Hindlimb muscle (tissue), 1 donor: ENCODE data around the gene KRTAP10-1. TPM values are rescaled to one million over a fixed set of nuclear protein-coding genes. Genes with fewer than 3 reads are reported as not detected.
"Not testable (repeated sequence)": the region's sequence is repeated elsewhere in the genome, so short reads cannot be mapped to it uniquely, and the experiment has no call there.

Source experiments
- DNase-seq: peaks from one replicate; pipeline ENCODE4 v3.0.0-alpha.2; 2013
- polyA plus RNA-seq: library from polyadenylated mRNA; unstranded; fragments of 120-200 nt; gene quantifications from one replicate; pipeline ENCODE4 v1.2.1, GENCODE V29; 2013; ENCODE audit not compliant: insufficient read length

The KRTAP10-1 gene
- polyA plus RNA-seq, 1 donor, result not detected

DNA sequence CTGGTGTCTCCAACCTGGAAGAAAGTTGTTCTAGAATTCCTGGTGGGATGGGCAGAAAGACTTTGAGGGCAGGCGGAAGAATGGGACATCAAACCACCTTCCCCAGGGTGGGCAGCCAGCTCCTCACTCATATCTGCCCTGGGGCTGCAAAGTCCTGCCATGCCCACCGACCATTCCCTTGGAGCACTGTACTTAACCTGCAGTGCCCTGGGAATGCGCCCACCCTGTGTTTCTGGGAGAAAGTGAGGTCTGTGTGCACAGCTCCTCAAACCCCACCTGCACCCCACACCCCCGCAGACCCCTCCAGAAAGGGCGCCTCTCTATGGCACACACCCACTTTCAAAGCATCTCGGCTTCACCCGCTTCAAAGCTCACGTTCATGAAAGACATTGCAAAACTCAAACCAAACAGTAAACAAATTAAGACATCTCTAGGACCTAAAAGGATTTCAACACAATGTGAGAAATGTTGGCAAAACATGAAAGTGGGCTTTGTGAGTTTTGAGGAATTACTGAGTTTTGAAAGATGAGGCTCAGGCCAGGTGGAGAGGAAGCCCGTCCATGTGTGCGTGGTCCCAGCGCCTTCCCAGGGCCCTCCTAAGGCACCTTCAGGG lies 25.1 kb downstream of the KRTAP10-1 start:
- DNase-seq, result no peak

DNA sequence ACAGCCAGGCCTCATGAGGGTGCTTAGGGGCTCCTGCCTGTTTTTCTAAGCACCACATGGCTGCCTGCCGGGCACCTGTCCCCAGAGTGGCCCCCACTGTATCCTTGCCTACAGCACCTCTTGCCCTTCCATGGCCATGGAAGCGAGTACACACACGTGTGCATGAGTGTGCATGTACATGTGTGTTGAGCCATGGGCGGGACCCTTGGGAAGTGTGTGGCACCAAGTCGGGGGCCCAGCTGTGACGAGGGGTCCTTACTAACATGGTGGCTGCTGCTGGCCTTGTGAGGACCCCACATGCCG lies 25.8 kb downstream of the KRTAP10-1 start:
- DNase-seq, result no peak

DNA sequence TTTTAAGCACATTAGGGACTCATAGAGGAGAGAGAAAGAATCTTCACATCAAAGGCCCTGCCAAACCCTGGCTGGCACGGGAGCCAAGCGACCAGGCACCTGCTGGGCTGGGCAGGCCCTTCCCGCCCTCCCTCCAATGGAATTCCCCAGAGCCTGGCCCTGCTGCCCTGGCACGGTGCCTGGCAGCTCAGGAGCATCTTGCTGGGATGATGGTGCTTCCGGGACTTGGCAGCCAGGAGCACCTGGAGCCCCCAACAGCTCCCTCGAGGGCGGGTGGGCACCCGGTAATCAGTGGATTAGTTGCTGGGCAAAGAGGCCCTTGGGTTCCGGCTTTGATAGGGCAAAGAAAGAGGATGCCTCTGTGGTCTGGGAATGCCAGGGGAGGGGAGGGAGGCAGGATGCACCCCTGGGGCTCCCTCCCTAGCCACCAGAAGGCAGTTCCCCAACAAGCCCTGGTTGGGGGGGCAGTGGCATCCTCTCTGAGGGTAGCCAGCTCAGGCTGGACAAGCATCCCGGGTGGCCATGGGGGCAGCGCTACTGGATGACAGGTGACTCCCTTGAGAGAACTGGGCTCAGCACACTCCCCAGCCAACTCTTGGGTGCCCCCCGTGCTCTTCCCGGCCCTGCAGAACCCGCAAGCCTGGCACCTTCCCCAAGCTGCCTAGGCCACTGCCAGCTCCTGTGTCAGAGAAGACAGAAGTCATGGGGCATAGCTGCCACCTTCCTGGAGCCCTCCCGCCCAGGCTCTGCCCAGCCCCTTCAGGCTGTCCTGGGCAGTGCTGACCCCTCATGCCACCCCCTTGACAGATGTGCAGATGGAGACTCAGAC lies 26.4 kb downstream of the KRTAP10-1 start:
- DNase-seq, result no peak

DNA sequence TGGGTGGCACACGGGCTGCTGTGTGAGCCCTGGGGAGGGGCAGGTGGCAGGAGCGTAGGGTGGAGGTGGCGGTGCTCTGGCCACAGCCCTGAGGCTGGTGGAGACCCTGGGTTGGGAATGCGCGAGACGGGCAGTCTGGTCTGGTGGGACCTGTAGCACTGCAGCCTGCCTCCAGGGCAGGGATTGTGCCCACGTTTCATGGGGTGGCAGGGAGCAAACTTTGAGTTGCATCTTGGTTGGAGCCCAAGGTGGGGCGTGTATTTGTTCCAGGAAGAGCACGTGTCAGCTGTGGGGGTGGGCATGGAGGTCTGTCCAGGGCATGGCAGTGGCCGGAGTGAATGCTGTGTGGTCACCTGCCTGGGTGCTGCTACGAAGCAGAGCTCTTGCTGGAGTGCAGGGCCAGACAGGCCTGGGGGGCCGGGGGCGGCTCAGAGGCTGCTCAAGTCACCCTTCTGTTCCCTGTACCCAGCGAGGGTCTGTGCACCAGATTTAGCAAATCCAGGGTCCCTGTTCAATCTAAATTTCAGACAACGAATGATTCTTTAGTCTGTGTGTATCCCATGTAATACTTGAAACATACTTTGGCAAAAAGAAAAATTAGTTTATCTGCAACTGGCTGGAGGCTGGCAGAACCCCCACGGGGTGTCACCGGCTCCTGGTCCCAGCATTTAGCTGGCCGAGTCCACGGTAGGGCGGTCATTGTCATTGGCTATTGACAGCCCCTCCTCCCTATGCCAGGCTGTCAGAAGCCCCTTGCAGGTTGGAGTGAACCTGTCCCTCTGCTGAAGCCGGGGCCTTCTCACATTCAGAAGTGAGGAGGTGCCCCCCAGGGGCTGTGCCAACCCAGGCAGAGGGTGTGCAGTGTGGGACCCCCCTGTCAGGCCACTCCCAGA lies 27.3 kb downstream of the KRTAP10-1 start:
- no peak for DNase-seq

DNA sequence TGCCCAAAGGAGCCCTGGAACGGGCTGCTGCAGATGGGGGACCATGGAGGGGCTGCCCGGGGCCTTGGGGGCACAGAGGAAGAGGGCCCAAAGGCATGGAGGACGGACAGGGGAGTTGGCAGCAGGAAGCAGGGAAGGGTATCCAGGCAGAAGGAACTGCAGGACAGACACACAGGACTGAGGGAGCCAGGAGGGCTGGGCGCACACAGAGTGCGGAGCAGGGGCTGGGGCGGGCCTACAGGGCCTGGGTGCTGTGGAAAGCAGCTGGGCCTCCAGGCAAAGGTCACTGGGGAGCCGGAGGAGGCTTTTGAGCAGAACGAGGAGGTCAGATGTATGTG lies 28.1 kb downstream of the KRTAP10-1 start:
- no peak for DNase-seq

DNA sequence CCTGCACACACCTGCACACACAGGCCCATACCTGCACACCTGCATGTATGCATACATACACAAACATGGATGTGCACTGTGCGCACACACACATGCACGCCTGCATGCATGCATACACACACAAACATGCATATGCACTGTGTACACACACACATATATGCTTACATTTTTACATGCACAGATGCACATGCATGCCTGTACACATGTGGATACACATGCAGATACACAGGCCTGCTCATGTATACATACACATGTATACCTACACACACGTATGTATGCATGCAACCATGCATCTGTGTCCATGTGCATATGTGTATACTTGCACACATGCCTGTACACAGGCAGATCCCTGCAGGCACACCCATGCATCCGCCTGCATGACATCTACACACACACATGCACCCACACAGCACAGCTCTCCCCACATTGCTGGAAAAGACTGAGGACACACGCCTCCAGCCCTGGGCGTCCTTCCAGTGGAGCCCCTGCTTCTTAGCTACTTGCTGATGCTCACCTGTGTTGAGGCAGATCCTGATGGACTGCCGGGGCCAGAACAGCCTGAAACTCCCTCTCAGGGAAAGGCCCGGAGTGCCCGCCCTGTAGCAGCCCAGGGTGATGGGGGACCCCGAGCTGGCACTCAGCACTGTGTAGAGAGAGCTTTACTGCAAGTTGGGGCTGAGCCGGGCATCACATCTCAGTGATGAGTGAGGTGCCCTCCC lies 28.6 kb downstream of the KRTAP10-1 start:
- DNase-seq, result no peak

DNA sequence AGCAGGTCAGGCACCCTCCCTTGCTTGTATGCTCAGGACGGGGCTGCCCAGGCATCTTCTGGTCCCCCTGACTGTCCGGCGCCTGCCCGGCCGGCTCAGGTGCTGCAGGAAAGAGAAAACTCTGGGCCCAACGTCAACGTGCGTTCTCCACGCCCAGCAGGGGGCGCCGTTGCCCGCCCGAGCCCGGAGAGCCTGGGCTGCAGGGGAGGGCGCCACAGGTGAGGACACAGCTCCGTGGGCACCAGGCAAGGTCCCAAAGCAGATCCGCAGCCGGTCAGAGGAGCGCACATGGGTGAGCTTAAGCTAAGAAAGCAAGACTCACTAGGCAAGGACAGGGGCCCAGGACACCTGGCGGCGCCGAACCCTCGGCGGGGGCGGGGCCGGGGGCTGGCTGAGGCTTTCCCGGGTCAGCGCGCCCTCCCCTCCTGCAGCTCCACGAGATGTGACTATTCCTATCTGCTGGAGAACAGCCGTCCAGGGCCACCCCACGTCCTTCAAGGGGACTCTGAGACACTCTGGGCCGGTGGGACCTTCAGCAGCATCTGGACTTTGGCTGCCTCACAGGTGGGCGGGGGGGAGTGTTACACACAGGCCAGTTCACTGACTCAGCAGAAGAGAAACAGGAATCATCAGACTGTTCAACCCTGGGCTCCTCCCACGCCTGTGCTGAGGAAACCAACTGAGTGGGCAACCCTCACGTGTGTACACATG lies 29.3 kb downstream of the KRTAP10-1 start:
- peak; percentile 48 for DNase-seq

DNA sequence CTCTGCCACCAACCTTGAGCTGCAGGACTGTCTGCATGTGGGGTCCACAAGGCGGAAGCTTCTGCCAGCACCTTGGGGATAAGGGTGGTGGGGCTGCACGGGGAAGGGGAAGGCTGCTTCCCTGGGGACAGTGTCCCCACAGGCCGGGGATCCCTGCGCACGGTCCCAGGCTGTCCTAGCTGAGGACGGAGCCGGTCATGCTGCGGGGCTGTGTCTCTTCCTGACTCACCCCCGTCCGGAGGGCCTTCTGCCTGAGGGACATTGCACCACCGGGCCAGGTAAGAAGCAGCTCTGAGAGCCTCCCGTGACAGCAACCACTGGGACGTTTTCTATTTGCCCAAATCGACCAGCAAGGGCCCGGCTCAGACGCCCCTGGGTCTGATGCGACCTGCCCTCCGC lies 29.9 kb downstream of the KRTAP10-1 start:
- no peak for DNase-seq

DNA sequence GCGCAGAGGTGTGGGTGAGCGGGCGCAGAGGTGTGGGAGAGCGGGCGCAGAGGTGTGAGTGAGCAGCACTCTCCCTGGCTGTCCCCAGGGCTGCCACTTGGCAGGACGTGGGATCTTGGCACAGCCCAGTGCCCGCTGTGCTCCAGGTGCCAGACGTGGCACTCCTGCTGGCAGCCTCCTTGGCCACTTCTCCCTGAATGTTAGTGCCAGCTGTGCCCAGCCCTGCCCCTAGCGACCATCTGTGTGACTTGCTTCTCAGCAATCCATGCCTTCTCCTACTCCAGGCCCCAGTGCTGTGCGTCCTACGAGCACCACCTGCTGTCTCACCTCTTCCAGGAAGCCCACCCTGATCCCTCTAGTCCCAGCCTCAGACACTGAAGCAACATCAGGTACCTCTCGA lies 30.5 kb downstream of the KRTAP10-1 start:
- DNase-seq, result no peak

DNA sequence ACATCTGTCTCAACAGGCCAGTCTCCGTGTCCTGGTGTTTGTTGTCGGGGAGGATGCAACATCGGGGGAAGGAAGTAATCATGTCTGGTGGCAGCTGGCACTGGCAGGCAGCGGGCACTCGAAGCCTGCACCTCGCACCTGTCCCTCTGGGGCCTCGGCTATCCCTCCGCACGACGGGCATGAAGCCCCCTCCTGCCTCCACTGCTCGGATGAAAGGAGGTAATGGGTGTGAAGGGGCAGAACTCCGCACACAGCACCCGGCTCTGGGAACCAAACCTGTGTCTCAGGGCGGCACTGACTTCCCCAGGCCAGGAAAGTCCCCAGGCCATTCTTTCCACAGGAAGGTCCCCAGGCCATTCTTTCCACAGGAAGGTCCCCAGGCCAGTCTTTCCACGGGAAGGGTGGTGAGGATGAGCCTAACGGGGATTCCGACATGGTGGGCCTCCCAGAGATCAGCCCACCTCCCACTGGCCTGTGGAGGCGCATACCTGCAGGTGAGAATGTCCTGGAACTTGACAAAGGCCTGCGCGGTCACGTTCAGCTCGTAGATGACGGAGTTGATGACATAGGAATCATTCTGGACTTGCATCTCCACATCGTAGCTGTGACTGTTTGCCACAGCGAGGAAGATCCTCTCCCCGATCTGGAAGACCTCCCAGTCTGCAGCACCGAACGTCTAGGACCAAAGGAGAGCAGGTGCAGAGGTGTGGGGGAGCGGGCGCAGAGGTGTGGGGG lies 31.1 kb downstream of the KRTAP10-1 start:
- no peak for DNase-seq

DNA sequence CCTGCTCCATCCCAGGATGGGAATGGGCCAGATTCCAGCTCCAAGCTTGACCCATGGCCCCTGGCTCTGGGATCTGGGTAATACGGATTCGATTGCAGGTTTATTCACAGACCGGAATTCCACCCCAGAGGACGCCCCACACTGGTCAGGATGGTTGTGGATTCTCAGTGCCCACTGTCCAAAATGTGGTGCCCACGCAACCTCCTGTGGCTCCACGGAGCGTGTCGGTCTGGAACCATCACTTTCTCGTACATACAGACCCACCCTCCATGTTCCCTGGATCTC lies 31.6 kb downstream of the KRTAP10-1 start:
- DNase-seq, result no peak

DNA sequence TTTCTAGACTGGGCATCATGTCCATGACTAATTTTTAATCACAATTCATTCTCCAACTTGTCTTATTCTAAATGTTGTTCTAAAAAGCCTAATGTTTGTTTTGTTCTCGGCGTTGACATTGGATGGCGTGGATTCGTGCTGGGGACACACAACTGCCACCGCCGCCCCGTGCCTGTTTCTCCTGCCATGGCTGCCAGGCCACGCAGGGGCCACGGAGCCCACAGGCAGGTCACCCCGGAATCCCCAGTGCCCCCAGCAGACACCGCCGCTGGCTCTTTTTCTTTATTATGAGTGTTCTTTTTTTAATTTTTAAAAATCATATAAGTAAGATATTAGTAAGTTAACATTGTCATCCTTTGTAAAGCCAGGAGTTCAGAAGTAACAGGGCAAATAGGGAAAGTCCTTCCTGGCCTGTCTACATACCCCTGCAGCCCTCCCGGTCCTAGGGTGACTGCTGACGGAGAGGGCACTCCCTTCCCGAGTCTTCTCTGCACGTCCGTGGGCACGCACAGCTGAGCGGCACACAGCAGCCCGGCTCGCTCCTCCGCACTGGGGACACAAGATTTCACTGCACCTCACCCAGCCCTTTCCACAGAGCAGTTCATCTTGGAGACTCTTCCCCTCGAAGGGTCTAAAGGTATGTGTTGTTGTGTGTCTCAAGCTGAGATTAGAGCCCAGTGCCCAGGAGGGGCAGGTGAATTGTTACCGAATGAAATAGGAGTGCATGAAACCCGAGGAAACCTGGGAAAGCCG lies 32.1 kb downstream of the KRTAP10-1 start:
- no peak for DNase-seq

DNA sequence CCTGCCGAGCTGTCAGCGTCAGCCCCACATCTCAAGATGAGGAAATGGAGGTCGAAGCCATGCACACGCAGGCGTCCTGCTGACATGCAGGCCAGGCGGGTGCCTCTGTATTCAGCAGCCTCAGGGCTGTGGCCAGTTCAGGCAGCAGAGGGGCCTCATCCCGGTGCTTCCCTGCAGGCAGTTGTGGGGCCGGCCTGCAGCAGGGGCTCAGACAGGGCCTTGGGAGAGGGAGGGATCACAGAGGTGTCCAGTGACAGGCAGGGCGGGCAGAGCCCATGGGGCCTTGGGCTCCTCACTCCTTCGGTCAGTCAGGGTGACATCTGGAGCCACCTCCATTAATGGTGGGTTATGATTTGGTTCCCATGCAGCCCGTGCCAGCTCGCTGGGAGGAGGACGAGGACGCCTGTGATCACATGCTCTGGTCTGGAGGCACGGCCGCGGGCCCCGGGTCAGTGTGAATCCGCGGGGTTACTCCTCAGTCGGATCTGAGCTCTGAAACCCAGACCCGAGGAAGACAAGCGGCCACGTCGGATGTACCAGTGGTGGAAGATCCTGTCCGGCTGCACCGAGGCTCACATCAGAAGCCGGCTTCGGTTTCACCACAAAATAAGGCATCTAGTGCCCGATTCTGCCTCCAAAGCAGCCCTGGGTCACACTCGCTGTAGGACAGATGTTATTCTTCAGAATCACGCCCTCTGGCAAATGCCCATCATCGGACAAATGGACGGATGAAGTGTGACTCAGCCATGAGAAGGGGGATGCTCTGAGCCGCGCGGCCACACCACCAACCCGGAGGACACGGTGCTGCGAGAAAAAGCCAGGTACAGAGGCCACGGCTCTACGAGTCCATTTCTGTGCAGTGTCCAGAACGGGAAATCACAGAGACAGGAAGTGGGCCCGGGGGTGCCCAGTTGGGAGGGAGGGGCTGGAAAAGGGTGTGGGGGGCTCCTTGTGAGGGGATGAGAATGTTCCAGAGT lies 33.4 kb downstream of the KRTAP10-1 start:
- no peak for DNase-seq

DNA sequence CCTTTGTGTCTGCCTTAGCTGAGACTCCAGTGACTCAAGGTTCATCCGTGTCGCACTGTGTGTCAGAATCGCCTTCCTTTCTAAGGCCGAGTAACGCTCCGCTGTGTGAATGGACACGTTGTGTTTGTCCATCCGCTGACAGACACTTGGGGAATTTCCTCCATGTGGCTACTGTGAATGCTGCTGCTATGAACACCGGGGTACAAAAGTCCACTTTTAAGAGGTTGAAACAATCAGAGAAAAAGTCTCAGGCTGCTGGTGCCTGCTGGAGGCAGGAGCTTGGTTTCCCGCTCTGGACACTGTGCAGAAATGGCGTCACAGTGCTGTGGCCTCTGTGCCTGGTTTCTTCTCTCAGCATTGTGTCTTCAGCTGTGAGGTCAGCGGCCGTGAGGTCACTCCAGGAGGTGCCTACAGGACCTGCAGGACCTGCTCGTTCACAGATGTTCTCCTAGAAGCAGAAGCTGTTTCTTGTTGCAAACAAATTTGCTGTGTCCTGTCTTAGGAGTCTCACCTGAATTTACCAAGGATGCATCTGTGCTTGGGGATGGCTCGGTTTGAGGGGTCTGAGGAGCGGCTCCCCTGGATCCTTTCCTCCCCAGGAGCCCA lies 34.2 kb downstream of the KRTAP10-1 start:
- DNase-seq, result no peak

DNA sequence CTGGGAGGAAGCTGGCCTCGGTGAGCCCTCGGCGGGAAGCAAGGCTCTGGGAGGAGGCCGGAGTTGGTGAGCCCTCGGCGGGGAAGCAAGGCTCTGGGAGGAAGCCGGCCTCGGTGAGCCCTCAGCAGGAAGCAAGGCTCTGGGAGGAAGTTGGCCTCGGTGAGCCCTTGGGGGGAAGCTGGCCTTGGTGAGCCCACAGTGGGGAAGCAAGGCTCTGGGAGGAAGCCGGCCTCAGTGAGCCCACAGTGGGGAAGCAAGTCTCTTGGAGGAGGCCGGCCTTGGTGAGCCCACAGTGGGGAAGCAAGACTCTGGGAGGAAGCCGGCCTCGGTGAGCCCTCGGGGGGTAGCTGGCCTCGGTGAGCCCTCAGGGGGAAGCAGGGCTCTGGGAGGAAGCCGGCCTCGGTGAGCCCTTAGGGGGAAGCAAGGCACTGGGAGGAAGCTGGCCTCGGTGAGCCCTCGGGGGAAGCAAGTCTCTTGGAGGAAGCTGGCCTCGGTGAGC lies 36.0 kb downstream of the KRTAP10-1 start:
- no peak for DNase-seq

DNA sequence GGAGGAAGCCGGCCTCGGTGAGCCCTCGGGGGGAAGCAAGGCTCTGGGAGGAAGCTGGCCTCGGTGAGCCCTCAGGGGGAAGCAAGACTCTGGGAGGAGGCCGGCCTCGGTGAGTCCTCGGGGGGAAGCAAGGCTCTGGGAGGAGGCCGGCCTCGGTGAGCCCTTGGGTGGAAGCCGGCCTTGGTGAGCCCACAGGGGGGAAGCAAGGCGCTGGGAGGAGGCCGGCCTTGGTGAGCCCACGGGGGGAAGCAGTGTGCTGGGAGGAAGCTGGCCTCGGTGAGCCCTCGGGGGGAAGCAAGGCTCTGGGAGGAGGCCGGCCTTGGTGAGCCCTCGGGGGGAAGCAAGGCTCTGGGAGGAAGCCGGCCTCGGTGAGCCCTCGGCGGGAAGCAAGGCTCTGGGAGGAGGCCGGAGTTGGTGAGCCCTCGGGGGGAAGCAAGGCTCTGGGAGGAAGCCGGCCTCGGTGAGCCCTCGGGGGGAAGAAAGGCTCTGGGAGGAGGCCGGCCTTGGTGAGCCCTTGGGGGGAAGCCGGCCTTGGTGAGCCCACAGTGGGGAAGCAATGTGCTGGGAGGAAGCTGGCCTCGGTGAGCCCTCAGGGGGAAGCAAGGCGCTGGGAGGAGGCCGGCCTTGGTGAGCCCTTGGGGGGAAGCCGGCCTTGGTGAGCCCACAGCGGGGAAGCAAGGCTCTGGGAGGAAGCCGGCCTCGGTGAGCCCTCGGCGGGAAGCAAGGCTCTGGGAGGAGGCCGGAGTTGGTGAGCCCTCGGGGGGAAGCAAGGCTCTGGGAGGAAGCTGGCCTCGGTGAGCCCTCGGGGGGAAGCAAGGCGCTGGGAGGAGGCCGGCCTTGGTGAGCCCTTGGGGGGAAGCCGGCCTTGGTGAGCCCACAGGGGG lies 36.7 kb downstream of the KRTAP10-1 start:
- DNase-seq, result not testable (repeated sequence)

DNA sequence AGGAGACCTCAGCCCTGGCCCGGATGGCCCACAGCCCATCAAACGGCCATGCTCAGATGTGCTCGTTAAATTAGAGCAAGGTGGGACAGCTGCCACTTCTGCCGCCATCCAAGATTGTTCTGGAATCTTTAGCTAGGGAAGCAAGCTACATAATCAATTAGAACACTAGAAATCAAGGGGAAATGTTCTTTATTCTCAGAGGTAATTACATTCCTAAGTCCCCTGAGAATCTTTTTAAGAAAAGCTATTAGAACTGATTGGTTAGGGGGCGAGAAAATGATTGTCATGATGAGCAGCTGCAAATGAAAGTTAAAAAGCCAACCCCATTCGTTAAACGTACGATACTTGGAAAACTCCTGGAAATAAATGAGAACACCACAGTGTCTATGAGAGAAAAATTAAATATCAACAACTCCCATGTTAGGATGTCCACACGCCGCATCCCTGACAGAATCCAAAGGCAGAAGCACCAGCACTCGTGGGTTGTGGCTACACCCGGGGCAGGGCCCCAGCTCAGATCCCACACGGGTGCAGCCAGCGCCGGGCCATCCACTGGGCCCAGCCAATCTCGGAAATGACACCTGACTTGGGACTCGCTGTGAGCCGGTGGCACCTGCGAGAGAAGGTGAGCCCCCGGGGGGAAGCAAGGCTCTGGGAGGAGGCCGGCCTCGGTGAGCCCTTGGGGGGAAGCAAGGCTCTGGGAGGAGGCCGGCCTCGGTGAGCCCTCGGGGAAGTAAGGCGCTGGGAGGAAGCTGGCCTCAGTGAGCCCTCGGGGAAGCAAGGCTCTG lies 37.6 kb downstream of the KRTAP10-1 start:
- no peak for DNase-seq
